MG63 (cell line): ENCODE measurements around the gene EDARADD. TPM values are rescaled to one million over a fixed set of nuclear protein-coding genes. Genes with fewer than 3 reads are reported as not detected.

Experiments
- DNase-seq: peaks from one replicate; pipeline ENCODE4 v3.0.0-alpha.2; 2020
- H3K27me3 ChIP-seq: fragments of 250-450 bp; sonication (Bioruptor Pico); 2 replicates; pipeline ENCODE4 v1.5.1; 2020; ENCODE audit warnings: mild to moderate bottlenecking, moderate library complexity
- H3K36me3 ChIP-seq: fragments of 250-450 bp; sonication (Bioruptor Pico); 2 replicates; pipeline ENCODE4 v1.5.1; 2020; ENCODE audit warnings: mild to moderate bottlenecking, moderate library complexity
- H3K4me3 ChIP-seq: fragments of 250-450 bp; sonication (Bioruptor Pico); 2 replicates; pipeline ENCODE4 v1.5.1; 2020; ENCODE audit warnings: mild to moderate bottlenecking, moderate library complexity
- H3K9me3 ChIP-seq: fragments of 250-450 bp; sonication (Bioruptor Pico); 2 replicates; pipeline ENCODE4 v1.5.1; 2020; ENCODE audit warnings: mild to moderate bottlenecking, moderate library complexity
- total RNA-seq: library from RNA; depleted of rRNA; stranded (reverse); fragments of >200 nt; shearing (Covaris generic); gene quantifications from 2 replicates; pipeline ENCODE4 v1.2.3, GENCODE V29; 2014; ENCODE audit warnings: low replicate concordance

Gene EDARADD
- total RNA-seq, 1 experiment from 2014 or later, result not detected

- Histone ChIP-seq H3K27me3 (no peaks in the 10 kb centered on the region), H3K4me3 (no peak overlapping the region), H3K9me3 (peaks cover 9% of the 10 kb centered on the region), H3K36me3 (no peaks in the 10 kb centered on the region)
- no peak for DNase-seq
These were observed 16.1 kb upstream of the EDARADD start for GRCh38 chr1:236377832-236378535.

GRCh38 chr1:236381565-236382158 lies 12.4 kb upstream of the EDARADD start:
- Histone ChIP-seq H3K4me3 (no peak overlapping the region), H3K9me3 (peaks cover 9% of the 10 kb centered on the region), H3K36me3 (no peaks in the 10 kb centered on the region), H3K27me3 (no peaks in the 10 kb centered on the region)
- DNase-seq, result no peak

GRCh38 chr1:236388332-236388731 lies 5.8 kb upstream of the EDARADD start:
- peaks cover 2% of the 10 kb centered on the region; the same call in 1 of the 2 replicates for H3K27me3 ChIP-seq
- H3K36me3 ChIP-seq, result no peaks in the 10 kb centered on the region
- DNase-seq, result no peak
- no peak overlapping the region for H3K4me3 ChIP-seq
- H3K9me3 ChIP-seq, result no peaks in the 10 kb centered on the region

GRCh38 chr1:236389253-236389652 lies 4.8 kb upstream of the EDARADD start:
- Histone ChIP-seq H3K36me3 (no peaks in the 10 kb centered on the region), H3K27me3 (peaks cover 4% of the 10 kb centered on the region; the same call in 1 of the 2 replicates), H3K9me3 (no peaks in the 10 kb centered on the region), H3K4me3 (no peak overlapping the region)
- DNase-seq, result no peak

GRCh38 chr1:236391008-236391407 lies 3.1 kb upstream of the EDARADD start:
- H3K36me3 ChIP-seq, result no peaks in the 10 kb centered on the region
- no peak for DNase-seq
- H3K9me3 ChIP-seq, result no peaks in the 10 kb centered on the region
- H3K4me3 ChIP-seq, result no peak overlapping the region
- peaks cover 8% of the 10 kb centered on the region for H3K27me3 ChIP-seq

GRCh38 chr1:236392182-236392581 lies 1.9 kb upstream of the EDARADD start:
- H3K27me3 ChIP-seq, result peaks cover 12% of the 10 kb centered on the region
- no peaks in the 10 kb centered on the region for H3K36me3 ChIP-seq

GRCh38 chr1:236394879-236395229 lies 768 bp downstream of the EDARADD start:
- DNase-seq, result no peak

More at GRCh38 chr1:236392182-236392581, 1.9 kb upstream of the EDARADD start:
- no peak for DNase-seq
- H3K9me3 ChIP-seq, result no peaks in the 10 kb centered on the region
- H3K4me3 ChIP-seq, result no peak overlapping the region

GRCh38 chr1:236395230-236395946 lies 1.3 kb downstream of the EDARADD start:
- Histone ChIP-seq H3K4me3 (peak overlapping the region; percentile 60), H3K36me3 (no peaks in the 10 kb centered on the region), H3K9me3 (no peaks in the 10 kb centered on the region), H3K27me3 (peaks cover 12% of the 10 kb centered on the region)
- DNase-seq, result peak; percentile 47

More at GRCh38 chr1:236394879-236395229, 768 bp downstream of the EDARADD start:
- Histone ChIP-seq H3K9me3 (no peaks in the 10 kb centered on the region), H3K27me3 (peaks cover 12% of the 10 kb centered on the region), H3K4me3 (peak overlapping the region; percentile 60), H3K36me3 (no peaks in the 10 kb centered on the region)

- no peaks in the 10 kb centered on the region for H3K36me3 ChIP-seq
- H3K27me3 ChIP-seq, result peaks cover 12% of the 10 kb centered on the region
- H3K9me3 ChIP-seq, result no peaks in the 10 kb centered on the region
- DNase-seq, result no peak
- peak overlapping the region; percentile 60 for H3K4me3 ChIP-seq
These were observed 2.0 kb downstream of the EDARADD start for GRCh38 chr1:236395947-236396664.

GRCh38 chr1:236396665-236397043 lies 2.6 kb downstream of the EDARADD start:
- Histone ChIP-seq H3K4me3 (no peak overlapping the region), H3K36me3 (no peaks in the 10 kb centered on the region), H3K27me3 (peaks cover 9% of the 10 kb centered on the region), H3K9me3 (no peaks in the 10 kb centered on the region)
- no peak for DNase-seq

GRCh38 chr1:236397173-236397759 lies 3.2 kb downstream of the EDARADD start:
- Histone ChIP-seq H3K9me3 (no peaks in the 10 kb centered on the region), H3K4me3 (no peak overlapping the region), H3K36me3 (no peaks in the 10 kb centered on the region), H3K27me3 (peaks cover 9% of the 10 kb centered on the region)
- DNase-seq, result no peak

- no peak for DNase-seq
- Histone ChIP-seq H3K36me3 (no peaks in the 10 kb centered on the region), H3K9me3 (no peaks in the 10 kb centered on the region), H3K27me3 (peaks cover 9% of the 10 kb centered on the region), H3K4me3 (no peak overlapping the region)
These were observed 4.5 kb downstream of the EDARADD start for GRCh38 chr1:236398538-236398937.

- no peaks in the 10 kb centered on the region for H3K9me3 ChIP-seq
- H3K27me3 ChIP-seq, result peaks cover 5% of the 10 kb centered on the region; the same call in 1 of the 2 replicates
- H3K4me3 ChIP-seq, result no peak overlapping the region
- no peaks in the 10 kb centered on the region for H3K36me3 ChIP-seq
- no peak for DNase-seq
These were observed 6.0 kb downstream of the EDARADD start for GRCh38 chr1:236400061-236400603.

- Histone ChIP-seq H3K4me3 (no peak overlapping the region), H3K9me3 (no peaks in the 10 kb centered on the region), H3K27me3 (no peaks in the 10 kb centered on the region), H3K36me3 (no peaks in the 10 kb centered on the region)
- no peak for DNase-seq
These were observed 7.6 kb downstream of the EDARADD start for GRCh38 chr1:236401698-236402097.

- Histone ChIP-seq H3K27me3 (no peaks in the 10 kb centered on the region), H3K36me3 (no peaks in the 10 kb centered on the region), H3K9me3 (no peaks in the 10 kb centered on the region), H3K4me3 (no peak overlapping the region)
- no peak for DNase-seq
These were observed 10.0 kb downstream of the EDARADD start for GRCh38 chr1:236403905-236404696.

GRCh38 chr1:236407059-236407458 lies 13.0 kb downstream of the EDARADD start:
- H3K27me3 ChIP-seq, result no peaks in the 10 kb centered on the region
- DNase-seq, result no peak
- no peaks in the 10 kb centered on the region for H3K9me3 ChIP-seq
- no peaks in the 10 kb centered on the region for H3K36me3 ChIP-seq
- H3K4me3 ChIP-seq, result no peak overlapping the region
